Cerebellar nuclear complex (tissue), 1 donor: ENCODE measurements around the gene ZNF474.

Experiments used
- DNase-seq, 2 experiments: peaks; one replicate each; lab custom pipeline; 2025; lab: John Stamatoyannopoulos, UW

ZNF474 gene

GRCh38 chr5:122153774-122154173 is 24.4 kb downstream of the ZNF474 start:
- DNase-seq, result no peak

DNA sequence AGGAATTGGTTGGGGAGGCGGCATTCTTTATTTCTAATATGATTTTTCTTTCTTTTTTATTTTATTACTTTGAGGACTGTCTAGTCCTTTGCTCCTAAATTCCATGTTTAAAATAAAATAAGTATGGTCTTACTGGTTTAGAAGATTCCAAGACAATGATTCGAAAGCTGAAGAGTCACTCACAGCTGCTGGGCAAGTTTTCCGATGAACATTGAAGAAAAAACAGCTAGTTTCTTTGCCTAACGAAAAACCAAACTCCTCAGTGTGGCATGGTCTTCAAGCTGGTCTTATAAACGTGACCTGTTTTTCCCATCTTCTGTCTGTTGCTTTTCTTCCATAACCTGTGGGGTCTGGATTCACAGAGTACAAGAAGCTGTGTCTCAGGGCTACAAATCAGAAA is 25.1 kb downstream of the ZNF474 start:
- DNase-seq, result no peak

DNA sequence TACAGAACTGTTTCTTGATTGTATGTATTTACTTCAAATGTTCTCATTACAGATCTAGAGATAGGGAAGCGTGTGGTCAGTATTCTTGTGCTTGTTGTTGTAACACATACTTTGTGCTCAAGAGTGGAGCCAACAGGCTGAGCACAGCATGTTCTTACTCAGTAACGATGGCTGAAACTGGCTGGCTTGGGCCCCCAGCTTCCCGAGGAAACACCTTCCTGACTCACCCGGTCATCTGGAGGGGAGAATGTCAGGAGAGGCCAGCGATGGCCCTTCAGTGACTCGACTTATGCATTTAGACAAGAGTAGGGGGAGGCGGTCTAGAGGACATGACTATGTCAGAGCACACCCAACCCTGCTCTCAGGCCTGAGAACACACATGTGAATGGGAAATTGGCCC is 25.6 kb downstream of the ZNF474 start:
- DNase-seq, result no peak

DNA sequence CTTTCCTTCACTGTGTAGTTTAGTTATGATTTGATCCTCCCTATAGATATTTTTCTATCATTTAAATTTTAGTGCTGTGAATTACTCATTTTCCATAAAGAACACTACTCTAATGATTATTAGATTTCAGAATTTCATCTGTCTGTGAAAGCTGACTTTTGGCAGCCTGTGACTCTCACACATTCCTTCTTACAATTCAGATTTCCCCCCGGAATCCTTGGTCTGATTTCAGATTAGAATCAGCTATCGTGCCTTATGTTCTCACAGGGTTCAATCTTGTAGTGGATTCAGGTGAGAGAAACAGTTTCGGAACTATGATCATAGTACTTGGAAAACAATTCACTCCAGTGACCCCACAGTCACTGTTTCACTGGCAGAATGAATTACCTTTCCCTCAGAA is 26.2 kb downstream of the ZNF474 start:
- no peak for DNase-seq

DNA sequence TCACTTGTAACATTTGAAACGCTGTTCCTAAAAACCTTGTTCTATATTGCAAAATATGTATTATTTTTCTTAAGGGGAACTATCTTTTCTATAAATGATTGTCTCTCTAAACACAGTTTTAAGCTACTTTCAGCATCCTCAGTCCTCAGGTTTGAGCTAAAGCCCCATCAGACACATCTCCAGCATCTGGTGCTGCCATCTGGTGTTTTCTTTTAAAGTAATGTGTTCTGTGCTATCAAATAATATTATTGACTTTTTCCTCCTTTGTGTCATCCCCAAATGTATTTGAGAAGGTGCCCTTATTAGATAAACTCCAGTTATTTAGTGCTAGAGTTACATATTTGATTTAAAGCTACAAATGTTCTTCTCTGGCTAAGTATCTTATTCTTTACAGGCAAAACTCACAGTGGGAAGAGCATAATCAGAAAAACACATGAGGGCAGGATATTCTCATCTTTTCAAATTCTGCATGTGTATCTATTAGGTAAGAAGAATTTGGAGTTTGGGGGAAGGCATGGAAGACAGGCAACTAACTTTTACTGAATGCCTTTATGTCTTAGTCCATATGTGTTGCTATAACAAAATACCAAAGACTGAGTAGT is 27.5 kb downstream of the ZNF474 start:
- DNase-seq, result no peak

DNA sequence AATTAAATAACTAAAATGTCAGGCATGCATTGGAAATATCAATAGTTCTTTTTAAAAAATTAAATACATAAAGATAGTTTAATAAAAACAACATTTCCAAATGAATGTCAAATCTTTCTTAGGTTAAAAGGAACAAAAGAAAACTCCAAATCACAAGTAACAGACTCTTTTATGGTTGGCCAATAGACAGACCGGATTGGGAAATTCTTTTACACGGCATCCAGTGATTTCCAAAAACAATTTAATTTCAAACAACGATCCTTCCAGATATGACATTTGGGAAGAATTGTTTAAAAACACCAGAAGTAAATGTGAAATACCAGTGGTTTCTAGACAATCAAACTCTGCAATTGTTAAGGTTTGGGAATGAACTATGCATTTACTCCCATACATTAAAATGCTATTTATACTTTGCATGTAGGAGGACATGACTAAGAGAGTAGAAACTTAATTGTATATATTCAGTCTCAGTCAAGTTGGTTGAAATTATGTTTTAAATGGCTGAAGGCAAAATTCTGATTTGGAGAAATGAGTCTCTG is 32.8 kb downstream of the ZNF474 start:
- DNase-seq, result no peak

GRCh38 chr5:122163121-122164069 is 34.0 kb downstream of the ZNF474 start:
- no peak for DNase-seq

DNA sequence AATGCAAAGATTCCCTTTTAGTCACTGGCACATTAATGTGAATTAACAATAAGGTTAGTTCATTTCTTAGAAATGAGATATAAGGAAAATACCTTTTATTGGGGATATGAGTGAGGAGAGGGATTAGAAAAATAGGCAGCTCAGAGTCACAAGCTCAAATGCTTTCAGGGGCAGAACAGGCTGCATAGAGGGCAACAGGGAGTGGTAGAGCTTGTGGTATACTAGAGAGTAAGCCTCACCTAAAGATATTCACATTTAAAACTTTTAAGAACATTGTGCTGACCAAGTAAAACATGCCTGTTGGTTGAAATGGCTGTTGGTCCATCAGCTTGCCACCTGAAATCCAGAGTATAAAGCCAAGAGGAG is 34.7 kb downstream of the ZNF474 start:
- DNase-seq, result no peak

DNA sequence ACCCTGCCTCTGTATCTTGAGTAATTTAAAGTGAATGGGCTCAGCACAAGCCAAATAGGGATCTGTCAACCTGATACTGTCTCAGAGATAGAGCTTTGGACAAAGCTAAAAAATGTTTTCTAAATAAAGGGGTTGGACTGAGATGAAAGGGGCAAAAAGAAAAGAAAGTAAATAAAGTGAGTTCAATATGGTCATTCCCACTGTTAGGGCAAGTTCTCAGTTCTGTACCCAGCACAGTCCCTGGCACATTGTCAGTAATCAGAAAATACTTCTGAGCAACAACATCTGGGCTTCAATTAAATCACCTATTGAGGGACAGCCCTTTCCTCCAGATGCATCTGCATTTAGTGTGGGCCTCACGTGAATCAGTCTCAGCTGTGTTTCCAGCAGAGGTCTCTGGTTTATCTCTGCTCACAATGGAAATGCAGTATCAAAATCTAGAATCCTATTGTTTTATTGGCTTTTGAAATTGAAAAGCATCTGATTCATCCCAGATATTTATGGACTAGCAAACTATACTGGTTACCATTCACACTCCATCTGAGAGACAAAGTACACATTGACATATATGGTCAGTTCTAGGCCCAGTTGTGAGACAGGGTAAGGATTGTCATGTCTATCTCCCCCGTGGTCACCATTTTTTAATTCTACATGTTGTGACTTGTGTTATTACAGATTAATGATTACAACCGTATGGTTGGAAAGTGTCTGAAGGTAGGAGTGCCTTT is 35.6 kb downstream of the ZNF474 start:
- no peak for DNase-seq

GRCh38 chr5:122165559-122166078 is 36.3 kb downstream of the ZNF474 start:
- DNase-seq, result no peak

DNA sequence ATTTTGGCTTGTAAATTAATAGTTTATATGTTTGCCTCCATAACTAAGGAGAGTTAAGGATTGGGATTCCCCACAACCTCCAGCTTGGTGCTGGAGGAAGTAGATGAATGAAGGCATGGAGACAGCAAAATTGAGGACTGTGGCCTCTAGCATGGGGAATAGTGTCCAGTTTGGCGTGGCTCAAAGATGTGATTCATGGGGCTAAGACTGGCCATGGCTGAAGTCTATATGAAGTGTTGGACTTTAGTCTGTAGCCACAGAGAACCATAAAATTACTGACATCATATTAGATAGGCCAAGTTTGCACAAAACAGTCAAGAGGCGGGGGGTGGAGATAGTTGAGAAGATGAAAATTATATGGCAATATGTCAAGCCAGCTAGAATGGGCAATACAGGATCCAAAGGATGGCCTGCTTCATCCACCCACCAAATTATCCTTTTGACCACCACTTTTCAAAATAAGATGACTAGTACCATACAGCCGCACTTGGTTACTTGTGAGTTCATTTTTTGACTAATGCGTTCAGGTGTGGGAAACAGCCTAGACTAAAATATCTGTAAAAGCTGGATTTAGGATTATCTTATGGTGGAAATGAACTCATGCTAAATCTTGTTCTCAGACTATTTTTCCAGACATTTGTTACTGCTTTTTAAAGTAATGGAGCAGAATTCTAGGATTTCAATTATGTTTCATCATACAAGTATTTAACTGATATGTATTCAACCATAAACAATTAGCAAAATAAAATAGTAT is 40.2 kb downstream of the ZNF474 start:
- DNase-seq, result no peak

DNA sequence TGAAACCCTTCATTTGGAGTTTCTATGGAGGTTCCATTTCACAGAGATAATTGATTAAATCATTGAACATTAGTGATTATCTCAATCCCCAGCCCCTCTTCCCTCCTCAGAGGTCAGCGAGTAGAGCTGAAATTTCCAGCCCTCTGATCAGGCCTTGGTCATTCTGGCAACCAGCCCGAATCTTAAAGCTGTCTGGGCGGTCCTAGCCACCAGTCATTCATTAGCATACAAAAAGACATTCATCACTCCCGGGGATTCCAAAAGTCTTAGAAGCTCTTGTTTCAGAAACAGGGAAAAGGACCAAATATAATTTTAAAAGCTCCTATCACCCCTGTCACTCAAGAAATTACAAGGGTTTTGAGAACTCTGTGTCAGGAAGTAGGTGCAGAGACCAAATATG is 41.3 kb downstream of the ZNF474 start:
- no peak for DNase-seq

DNA sequence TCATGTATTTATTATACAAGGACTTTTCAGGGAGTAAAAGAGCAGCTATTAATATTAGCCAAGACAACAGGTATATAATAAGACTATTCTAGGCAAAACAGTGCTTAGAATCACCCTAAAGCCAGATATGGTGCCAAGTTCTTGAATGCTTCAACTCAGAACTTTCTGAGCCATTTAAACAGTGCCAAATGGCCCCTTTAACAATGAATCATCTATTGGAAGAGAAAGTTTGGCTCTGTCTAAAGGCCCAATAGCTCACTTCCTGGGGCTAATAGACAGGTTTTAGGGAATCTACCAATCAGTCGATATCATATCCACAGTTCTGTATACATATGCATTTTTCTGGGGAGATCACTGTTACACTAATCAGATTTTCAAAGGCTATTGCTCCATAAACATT is 42.9 kb downstream of the ZNF474 start:
- DNase-seq, result no peak

- DNase-seq, result no peak
Observed at GRCh38 chr5:122173474-122174415, 44.4 kb downstream of the ZNF474 start.

- no peak for DNase-seq
Observed at GRCh38 chr5:122175091-122175490, 45.7 kb downstream of the ZNF474 start.

DNA sequence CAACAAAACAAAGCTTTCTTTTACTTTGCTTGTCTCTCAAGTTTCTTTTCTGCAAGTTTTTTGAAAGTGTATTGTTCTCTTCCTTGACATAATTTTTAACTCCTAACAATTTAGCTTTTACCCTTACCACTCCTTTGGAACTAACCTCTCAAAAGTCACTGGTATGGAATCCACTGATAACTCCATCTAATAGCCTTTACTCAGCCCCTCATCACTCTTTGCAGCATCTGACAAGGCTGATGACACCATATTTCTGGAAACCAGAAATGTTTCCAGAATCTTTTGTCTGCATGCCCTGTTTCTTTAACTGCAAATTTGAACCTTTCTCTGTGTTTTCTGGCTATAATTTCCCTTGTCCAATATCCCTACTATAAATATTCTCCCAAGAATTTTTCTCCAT is 46.5 kb downstream of the ZNF474 start:
- no peak for DNase-seq

GRCh38 chr5:122177161-122177560 is 47.8 kb downstream of the ZNF474 start:
- DNase-seq, result no peak

DNA sequence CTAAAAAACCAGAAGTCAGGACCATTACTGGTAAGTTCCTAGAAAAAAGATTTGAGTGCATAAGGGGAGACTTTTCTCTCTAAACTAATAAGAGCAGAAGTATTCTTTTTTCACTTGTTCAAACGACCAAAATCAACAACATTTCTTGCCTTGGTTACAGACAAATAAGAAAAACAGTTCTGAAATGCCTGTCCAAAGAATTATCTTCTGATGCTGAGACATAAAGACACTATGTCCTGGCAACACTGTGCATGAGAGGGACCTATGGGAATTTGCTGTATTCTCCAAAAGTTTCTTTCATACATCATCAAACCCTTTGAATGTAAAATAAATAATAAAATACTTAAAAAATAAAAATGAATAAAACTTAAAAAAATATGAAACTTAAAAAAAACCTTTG is 50.4 kb downstream of the ZNF474 start:
- DNase-seq, result no peak

DNA sequence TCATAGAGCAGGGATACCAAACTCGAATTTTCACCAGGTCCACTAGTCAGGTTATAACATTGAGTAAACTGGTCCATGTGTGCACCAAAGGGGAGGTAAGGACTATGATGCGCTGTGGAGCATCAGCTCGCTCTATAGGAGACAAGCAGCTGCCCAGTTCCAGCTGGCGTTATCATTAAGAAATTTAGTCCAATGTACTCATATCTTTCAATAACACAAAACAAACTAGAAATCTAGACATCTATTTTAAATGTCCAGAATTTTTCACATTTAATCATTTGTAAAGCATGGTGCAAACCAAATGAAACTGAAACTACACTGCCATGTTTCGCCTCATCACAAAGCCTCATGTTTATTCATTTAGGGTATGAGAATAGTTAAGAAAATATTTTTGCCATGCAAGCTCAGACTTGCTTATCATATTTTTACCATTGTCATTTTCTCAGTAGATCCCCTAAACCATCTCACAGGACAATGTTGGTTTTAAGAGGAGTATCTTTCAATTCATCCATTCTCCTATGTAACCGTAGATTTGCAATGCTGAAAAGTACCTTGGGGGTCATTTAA is 50.9 kb downstream of the ZNF474 start:
- no peak for DNase-seq

DNA sequence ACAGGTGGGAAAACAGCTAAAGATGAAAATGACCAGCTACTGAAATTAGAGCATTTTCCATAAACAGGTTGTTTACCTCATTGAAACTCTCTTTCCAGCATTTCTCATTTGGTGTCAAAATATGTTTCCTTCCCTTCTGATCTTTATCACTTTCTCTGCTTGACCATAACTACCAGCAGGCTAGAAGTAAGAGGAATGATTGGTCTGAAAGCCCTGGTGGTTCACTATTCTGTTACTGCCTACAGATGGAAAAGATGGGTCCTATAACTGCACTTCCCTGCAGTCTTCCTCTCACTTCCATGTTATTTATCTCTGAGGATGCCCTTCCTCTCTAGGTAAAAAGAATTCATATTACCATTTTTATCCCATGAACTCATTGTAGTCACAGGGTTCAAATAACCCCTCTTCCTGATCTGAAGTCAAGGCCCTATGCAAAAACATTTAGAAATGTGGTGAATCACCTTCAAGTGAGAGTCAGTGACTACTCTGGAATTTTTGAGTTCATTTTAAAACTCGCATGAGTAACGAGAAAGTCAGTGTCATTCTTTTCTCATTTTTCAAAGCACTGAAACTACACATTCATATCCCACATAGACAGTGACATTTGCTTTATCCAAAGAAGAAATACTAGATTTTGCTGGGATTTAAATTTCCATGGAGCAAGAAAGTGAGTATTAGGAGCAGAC is 51.7 kb downstream of the ZNF474 start:
- DNase-seq, result no peak
